RWPE2 (cell line): ENCODE measurements around the gene ATN1.

Experiments used
- ATAC-seq: fragments of 200-7000 bp; cut with Tn5 transposase; 3 replicates; pipeline ENCODE4 v1.9.1; 2021; ENCODE audit warnings: low read depth
- DNase-seq: peaks from one replicate; pipeline ENCODE4 v3.0.0-alpha.2; 2020; ENCODE audit warnings: low spot score
- H3K27ac ChIP-seq: fragments of 450-650 bp; 2 replicates; pipeline ENCODE4 v1.5.1; 2017; ENCODE audit warnings: mild to moderate bottlenecking; ENCODE audit not compliant: poor library complexity, severe bottlenecking
- H3K27me3 ChIP-seq: fragments of 250-450 bp; sonication (Bioruptor Pico); 2 replicates; pipeline ENCODE4 v1.5.1; 2021; ENCODE audit warnings: mild to moderate bottlenecking, moderate library complexity; ENCODE audit not compliant: insufficient read depth, poor library complexity, severe bottlenecking
- H3K36me3 ChIP-seq: fragments of 250-450 bp; sonication (Bioruptor Pico); 2 replicates; pipeline ENCODE4 v1.5.1; 2020; ENCODE audit warnings: low read depth, mild to moderate bottlenecking, moderate library complexity
- H3K4me1 ChIP-seq: fragments of 250-450 bp; sonication (Bioruptor Pico); 2 replicates; pipeline ENCODE4 v1.5.1; 2021; ENCODE audit warnings: mild to moderate bottlenecking, moderate library complexity; ENCODE audit not compliant: insufficient read depth, poor library complexity, severe bottlenecking
- H3K4me3 ChIP-seq: fragments of 250-450 bp; sonication (Bioruptor Pico); 2 replicates; pipeline ENCODE4 v1.5.1; 2021; ENCODE audit warnings: mild to moderate bottlenecking, moderate library complexity; ENCODE audit not compliant: severe bottlenecking
- H3K9me3 ChIP-seq: fragments of 250-450 bp; sonication (Bioruptor Pico); 2 replicates; pipeline ENCODE4 v1.5.1; 2021; ENCODE audit warnings: mild to moderate bottlenecking, moderate library complexity; ENCODE audit not compliant: severe bottlenecking
- TF ChIP-seq, protein P1 (sequence below): fragments of 450-650 bp; IDR thresholded peaks from one replicate; pipeline ENCODE4 v1.5.1; 2017; ENCODE audit warnings: mild to moderate bottlenecking, moderate library complexity; ENCODE audit not compliant: poor library complexity, severe bottlenecking

The ATN1 gene

GRCh38 chr12:6981152-6982052 lies 53.6 kb downstream of the ATN1 start:
- ATAC-seq = no peak
- no peaks in the 10 kb centered on the region for H3K4me1 ChIP-seq
- H3K27ac ChIP-seq = no peak overlapping the region
- H3K9me3 ChIP-seq = no peaks in the 10 kb centered on the region
- H3K4me3 ChIP-seq = no peak overlapping the region
- DNase-seq = no peak
- peaks cover 45% of the 10 kb centered on the region for H3K36me3 ChIP-seq
- no peaks in the 10 kb centered on the region for H3K27me3 ChIP-seq
- TF ChIP-seq, protein P1, sequence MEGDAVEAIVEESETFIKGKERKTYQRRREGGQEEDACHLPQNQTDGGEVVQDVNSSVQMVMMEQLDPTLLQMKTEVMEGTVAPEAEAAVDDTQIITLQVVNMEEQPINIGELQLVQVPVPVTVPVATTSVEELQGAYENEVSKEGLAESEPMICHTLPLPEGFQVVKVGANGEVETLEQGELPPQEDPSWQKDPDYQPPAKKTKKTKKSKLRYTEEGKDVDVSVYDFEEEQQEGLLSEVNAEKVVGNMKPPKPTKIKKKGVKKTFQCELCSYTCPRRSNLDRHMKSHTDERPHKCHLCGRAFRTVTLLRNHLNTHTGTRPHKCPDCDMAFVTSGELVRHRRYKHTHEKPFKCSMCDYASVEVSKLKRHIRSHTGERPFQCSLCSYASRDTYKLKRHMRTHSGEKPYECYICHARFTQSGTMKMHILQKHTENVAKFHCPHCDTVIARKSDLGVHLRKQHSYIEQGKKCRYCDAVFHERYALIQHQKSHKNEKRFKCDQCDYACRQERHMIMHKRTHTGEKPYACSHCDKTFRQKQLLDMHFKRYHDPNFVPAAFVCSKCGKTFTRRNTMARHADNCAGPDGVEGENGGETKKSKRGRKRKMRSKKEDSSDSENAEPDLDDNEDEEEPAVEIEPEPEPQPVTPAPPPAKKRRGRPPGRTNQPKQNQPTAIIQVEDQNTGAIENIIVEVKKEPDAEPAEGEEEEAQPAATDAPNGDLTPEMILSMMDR = no peak

GRCh38 chr12:6982532-6982931 lies 54.8 kb downstream of the ATN1 start:
- ATAC-seq = no peak
- H3K9me3 ChIP-seq = no peaks in the 10 kb centered on the region
- H3K4me1 ChIP-seq = no peaks in the 10 kb centered on the region
- H3K27ac ChIP-seq = no peak overlapping the region
- TF ChIP-seq, protein P1 = no peak
- no peak for DNase-seq
- no peak overlapping the region for H3K4me3 ChIP-seq
- peaks cover 34% of the 10 kb centered on the region for H3K36me3 ChIP-seq
- H3K27me3 ChIP-seq = no peaks in the 10 kb centered on the region

DNA sequence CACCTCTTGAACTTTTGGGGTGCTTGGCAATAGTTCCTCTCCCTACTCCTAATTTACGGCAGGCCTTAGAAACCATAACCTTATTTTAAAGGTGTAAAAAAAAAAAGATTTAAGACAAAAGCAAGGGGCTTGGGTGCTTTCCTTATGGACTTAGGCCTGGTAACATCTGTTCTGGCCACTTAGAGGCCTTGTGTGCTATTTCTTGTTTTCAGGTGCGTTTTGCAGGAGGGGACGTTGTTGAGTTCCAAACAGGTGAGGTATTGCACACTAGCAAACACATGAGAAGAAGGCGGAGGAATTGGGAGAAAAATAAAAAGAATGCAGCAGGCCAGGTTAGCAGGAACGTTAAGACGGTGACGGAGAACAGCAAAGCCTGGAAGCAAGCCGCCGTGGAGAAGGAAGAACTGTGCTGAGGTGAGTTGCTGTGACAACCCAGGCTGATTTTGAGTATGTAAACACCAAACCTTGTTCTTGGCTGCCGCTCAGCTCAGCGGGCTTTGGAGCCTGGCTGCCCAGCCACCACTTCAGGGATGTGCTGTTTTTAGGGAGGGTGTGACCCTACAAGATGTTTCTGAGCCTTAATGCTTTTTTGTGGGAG lies 60.3 kb downstream of the ATN1 start:
- TF ChIP-seq, protein P1 = no peak
- H3K4me3 ChIP-seq = no peak overlapping the region
- no peaks in the 10 kb centered on the region for H3K9me3 ChIP-seq
- no peaks in the 10 kb centered on the region for H3K27me3 ChIP-seq
- H3K4me1 ChIP-seq = no peaks in the 10 kb centered on the region
- H3K36me3 ChIP-seq = peaks cover 16% of the 10 kb centered on the region
- no peak for ATAC-seq
- H3K27ac ChIP-seq = no peak overlapping the region
- no peak for DNase-seq
